Astrocyte (in vitro differentiated cells and primary cell): ENCODE measurements around the gene ADARB2. TPM values are rescaled to one million over a fixed set of nuclear protein-coding genes. Genes with fewer than 3 reads are reported as not detected.

ENCODE experiments used
- DNase-seq: peaks from one replicate; pipeline ENCODE4 v3.0.0-alpha.2; 2010; ENCODE audit warnings: low read depth
- FAIRE-seq: peaks from 2 replicates; lab custom pipeline; 2011; peaks lifted over from hg19 to GRCh38; lab: Jason Lieb, UNC
- H2AFZ ChIP-seq: 2 replicates; pipeline ENCODE4 v1.6.0; 2012; ENCODE audit warnings: low read depth, low read length, inconsistent platforms
- H3K27ac ChIP-seq: 2 replicates; pipeline ENCODE4 v1.5.1; 2011; ENCODE audit warnings: low read depth, low read length, inconsistent platforms
- H3K27me3 ChIP-seq: 2 replicates; pipeline ENCODE4 v1.6.0; 2011; ENCODE audit warnings: low read length, inconsistent platforms; ENCODE audit not compliant: insufficient read depth
- H3K36me3 ChIP-seq: 2 replicates; pipeline ENCODE4 v1.5.1; 2011; ENCODE audit warnings: low read length, inconsistent platforms; ENCODE audit not compliant: insufficient read depth
- H3K4me1 ChIP-seq: 2 replicates; pipeline ENCODE4 v1.5.1; 2011; ENCODE audit warnings: low read length, inconsistent platforms; ENCODE audit not compliant: insufficient read depth
- H3K4me2 ChIP-seq: 2 replicates; pipeline ENCODE4 v1.6.0; 2012; ENCODE audit warnings: low read length, inconsistent platforms
- H3K4me3 ChIP-seq: 2 replicates; pipeline ENCODE4 v1.5.1; 2011; ENCODE audit warnings: low read depth, mild to moderate bottlenecking, low read length, inconsistent platforms; ENCODE audit not compliant: insufficient read depth
- H3K79me2 ChIP-seq: 2 replicates; pipeline ENCODE4 v1.6.0; 2012; ENCODE audit warnings: mild to moderate bottlenecking, low read length, inconsistent platforms; ENCODE audit not compliant: insufficient read depth
- H3K9ac ChIP-seq: 2 replicates; pipeline ENCODE4 v1.6.0; 2012; ENCODE audit warnings: mild to moderate bottlenecking, low read length, inconsistent platforms
- H3K9me3 ChIP-seq: 2 replicates; pipeline ENCODE4 v1.5.1; 2012; ENCODE audit warnings: low read depth, mild to moderate bottlenecking, low read length, inconsistent platforms; ENCODE audit not compliant: insufficient read depth
- H4K20me1 ChIP-seq: 2 replicates; pipeline ENCODE4 v1.6.0; 2012; ENCODE audit warnings: low read length, inconsistent platforms; ENCODE audit not compliant: insufficient read depth
- H3K27ac Mint-ChIP-seq: one replicate; pipeline ENCODE4 v1.8.0; 2021; ENCODE audit warnings: mild to moderate bottlenecking, mixed read lengths; ENCODE audit not compliant: unreplicated experiment
- H3K27me3 Mint-ChIP-seq: one replicate; pipeline ENCODE4 v1.8.0; 2021; ENCODE audit warnings: low read depth, mixed read lengths; ENCODE audit not compliant: unreplicated experiment
- H3K36me3 Mint-ChIP-seq: one replicate; pipeline ENCODE4 v1.8.0; 2021; ENCODE audit warnings: low read depth, mixed read lengths; ENCODE audit not compliant: unreplicated experiment
- H3K4me1 Mint-ChIP-seq: one replicate; pipeline ENCODE4 v1.8.0; 2021; ENCODE audit warnings: low read depth, mixed read lengths; ENCODE audit not compliant: unreplicated experiment
- H3K4me3 Mint-ChIP-seq: one replicate; pipeline ENCODE4 v1.8.0; 2021; ENCODE audit warnings: mild to moderate bottlenecking, moderate library complexity, mixed read lengths; ENCODE audit not compliant: unreplicated experiment
- H3K9me3 Mint-ChIP-seq: one replicate; pipeline ENCODE4 v1.8.0; 2021; ENCODE audit warnings: mild to moderate bottlenecking, mixed read lengths; ENCODE audit not compliant: unreplicated experiment
- CTCF ChIP-seq: IDR thresholded peaks from 2 replicates; pipeline ENCODE4 v1.5.1; 2011; ENCODE audit warnings: low read depth, mild to moderate bottlenecking, inconsistent platforms, low read length, moderate library complexity; ENCODE audit not compliant: insufficient read depth
- EZH2 ChIP-seq: IDR thresholded peaks from 2 replicates; pipeline ENCODE4 v1.6.1; 2012; ENCODE audit warnings: mild to moderate bottlenecking, low read length, inconsistent platforms; ENCODE audit not compliant: insufficient read depth
- total RNA-seq: library from RNA; stranded (reverse); gene quantifications from 2 replicates; pipeline ENCODE4 v1.2.1, GENCODE V29; 2021

ADARB2 gene
- total RNA-seq, 1 donor from 2014 or later = 0.18 TPM

DNA sequence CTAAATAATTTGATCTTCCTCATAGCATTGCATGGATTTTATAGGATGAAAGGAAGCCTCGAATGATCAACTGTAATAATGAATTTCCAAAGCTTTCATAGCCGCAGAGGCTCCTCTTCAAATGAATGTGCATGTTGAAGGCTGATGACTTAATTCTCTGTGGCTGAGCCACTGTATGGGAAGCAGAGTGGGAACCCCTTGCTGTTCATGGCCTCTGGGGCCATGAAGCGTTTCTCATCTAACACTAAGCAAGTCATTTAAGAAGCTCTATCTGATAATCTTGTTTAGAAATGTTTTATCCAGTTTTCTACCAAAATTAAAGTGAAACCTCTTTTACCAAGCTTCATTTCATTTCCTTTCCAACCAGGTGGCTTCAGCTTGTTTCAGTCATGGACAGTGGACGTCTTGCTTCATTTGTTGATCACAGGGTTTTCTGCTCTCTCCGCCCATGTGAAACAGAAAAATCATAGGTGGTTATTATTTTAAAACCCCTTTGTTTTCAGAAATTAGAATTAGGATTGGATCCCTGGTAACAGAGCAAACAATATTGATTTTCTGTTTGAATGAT lies 10.3 kb upstream of the ADARB2 start:
- H3K36me3 ChIP-seq = no peaks in the 10 kb centered on the region
- no peaks in the 10 kb centered on the region for H3K4me1 ChIP-seq
- DNase-seq (no peak), FAIRE-seq (no peak)
- H4K20me1 ChIP-seq = no peaks in the 10 kb centered on the region
- no peaks in the 10 kb centered on the region for H3K36me3 Mint-ChIP-seq
- no peaks in the 10 kb centered on the region for H3K27me3 ChIP-seq
- H3K27ac Mint-ChIP-seq = no peak overlapping the region
- no peak overlapping the region for H3K4me2 ChIP-seq
- peaks cover 18% of the 10 kb centered on the region for H3K9me3 Mint-ChIP-seq
- TF ChIP-seq EZH2 = no peak
- TF ChIP-seq CTCF = no peak
- H3K4me3 ChIP-seq = no peak overlapping the region
- no peak overlapping the region for H3K9ac ChIP-seq
- H3K9me3 ChIP-seq = peaks cover 17% of the 10 kb centered on the region
- no peak overlapping the region for H3K27ac ChIP-seq
- H3K27me3 Mint-ChIP-seq = peaks cover 23% of the 10 kb centered on the region
- no peaks in the 10 kb centered on the region for H3K4me1 Mint-ChIP-seq
- H3K79me2 ChIP-seq = no peaks in the 10 kb centered on the region
- no peak overlapping the region for H3K4me3 Mint-ChIP-seq
- H2AFZ ChIP-seq = no peak overlapping the region

GRCh38 chr10:1746796-1747195 lies 9.5 kb upstream of the ADARB2 start:
- H2AFZ ChIP-seq = no peak overlapping the region
- H3K9me3 ChIP-seq = peaks cover 15% of the 10 kb centered on the region
- Mint-ChIP-seq H3K4me3 (no peak overlapping the region), H3K36me3 (no peaks in the 10 kb centered on the region), H3K27me3 (peaks cover 27% of the 10 kb centered on the region), H3K27ac (no peak overlapping the region), H3K9me3 (peaks cover 14% of the 10 kb centered on the region), H3K4me1 (no peaks in the 10 kb centered on the region)
- no peak for DNase-seq
- TF ChIP-seq CTCF (no peak), EZH2 (no peak)
- no peak overlapping the region for H3K4me3 ChIP-seq
- no peaks in the 10 kb centered on the region for H4K20me1 ChIP-seq
- no peaks in the 10 kb centered on the region for H3K79me2 ChIP-seq
- no peak overlapping the region for H3K27ac ChIP-seq
- no peaks in the 10 kb centered on the region for H3K27me3 ChIP-seq
- H3K4me1 ChIP-seq = no peaks in the 10 kb centered on the region
- H3K4me2 ChIP-seq = no peak overlapping the region
- no peak overlapping the region for H3K9ac ChIP-seq
- FAIRE-seq = no peak
- no peaks in the 10 kb centered on the region for H3K36me3 ChIP-seq

DNA sequence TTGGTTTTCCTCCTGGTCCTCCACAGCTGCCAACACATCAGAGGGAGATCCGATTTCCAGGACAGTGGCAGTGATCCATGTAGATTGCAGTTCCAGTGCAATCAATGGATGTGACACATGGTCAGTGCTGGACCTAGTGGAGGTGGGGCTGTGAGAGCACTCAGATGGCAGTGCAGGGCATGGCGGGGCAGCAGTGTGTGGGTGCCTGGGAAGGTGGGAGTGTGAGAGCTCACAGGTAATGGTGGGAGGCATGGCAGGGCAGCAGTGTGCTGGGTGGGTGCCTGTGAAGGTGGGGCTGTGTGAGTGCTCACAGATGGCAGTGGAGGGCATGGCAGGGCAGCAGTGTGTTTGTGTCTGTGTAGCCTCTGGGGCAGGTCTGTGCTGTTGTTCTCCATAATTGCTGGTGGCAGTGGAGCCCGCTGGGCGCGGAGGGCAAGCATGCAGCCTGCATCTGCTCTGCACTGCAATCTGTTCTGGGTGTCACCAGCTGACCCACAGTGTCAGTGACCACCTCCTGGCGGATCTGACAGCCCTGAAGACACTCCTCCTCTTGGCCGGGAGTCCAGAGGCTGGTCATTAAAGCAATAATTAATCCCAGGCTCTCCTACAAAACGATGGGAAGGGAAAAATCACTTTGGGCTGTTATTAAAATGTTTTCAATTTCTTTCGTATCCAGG lies 8.6 kb upstream of the ADARB2 start:
- H3K4me2 ChIP-seq = no peak overlapping the region
- H3K27ac ChIP-seq = no peak overlapping the region
- Mint-ChIP-seq H3K9me3 (peaks cover 11% of the 10 kb centered on the region), H3K27ac (no peak overlapping the region), H3K4me3 (no peak overlapping the region), H3K4me1 (no peaks in the 10 kb centered on the region), H3K36me3 (no peaks in the 10 kb centered on the region), H3K27me3 (peaks cover 35% of the 10 kb centered on the region)
- no peaks in the 10 kb centered on the region for H4K20me1 ChIP-seq
- H3K4me3 ChIP-seq = no peak overlapping the region
- H3K27me3 ChIP-seq = no peaks in the 10 kb centered on the region
- FAIRE-seq = no peak
- H2AFZ ChIP-seq = no peak overlapping the region
- no peak overlapping the region for H3K9ac ChIP-seq
- H3K9me3 ChIP-seq = peaks cover 15% of the 10 kb centered on the region
- H3K79me2 ChIP-seq = no peaks in the 10 kb centered on the region
- TF ChIP-seq EZH2 = no peak
- no peak for TF ChIP-seq CTCF
- H3K36me3 ChIP-seq = no peaks in the 10 kb centered on the region
- H3K4me1 ChIP-seq = no peaks in the 10 kb centered on the region
- no peak for DNase-seq
